HL-60 (cell line): Measurements from ENCODE around the gene LPO.

Source experiments
- DNase-seq, 2 experiments: peaks; one replicate each; pipeline ENCODE4 v3.0.0-alpha.2; 2010 to 2020; ENCODE audit warnings: low read depth in 1 of 2, low spot score in 1 of 2
- H3K27ac ChIP-seq: fragments of 250-450 bp; sonication (Bioruptor Pico); replicated peaks from 2 replicates; pipeline ENCODE4 v1.5.1; 2020; ENCODE audit warnings: mild to moderate bottlenecking, moderate library complexity
- H3K27me3 ChIP-seq: fragments of 250-450 bp; sonication (Bioruptor Pico); 2 replicates; pipeline ENCODE4 v1.5.1; 2021; ENCODE audit warnings: mild to moderate bottlenecking, moderate library complexity; ENCODE audit not compliant: insufficient read depth, poor library complexity, severe bottlenecking
- H3K4me3 ChIP-seq: replicated peaks from 2 replicates; pipeline ENCODE4 v1.5.1; 2011; ENCODE audit warnings: mild to moderate bottlenecking, control low read depth, low read length; ENCODE audit not compliant: insufficient read depth
- CTCF ChIP-seq: IDR thresholded peaks from one replicate; pipeline ENCODE4 v1.5.1; 2011; ENCODE audit warnings: low read length, control low read depth, inconsistent platforms; ENCODE audit not compliant: insufficient read depth
- GABPA ChIP-seq: IDR thresholded peaks from 2 replicates; pipeline ENCODE4 v1.6.1; 2012; ENCODE audit warnings: low read depth
- POLR2AphosphoS5 ChIP-seq: IDR thresholded peaks from 2 replicates; pipeline ENCODE4 v1.6.1; 2012; ENCODE audit warnings: low read depth
- REST ChIP-seq: IDR thresholded peaks from 2 replicates; pipeline ENCODE4 v1.6.1; 2012; ENCODE audit warnings: low read depth; ENCODE audit not compliant: insufficient replicate concordance
- SPI1 ChIP-seq: IDR thresholded peaks from 2 replicates; pipeline ENCODE4 v1.6.1; 2012; ENCODE audit warnings: low read depth, mild to moderate bottlenecking, borderline replicate concordance

LPO gene

GRCh38 chr17:58219007-58219788, 19.2 kb upstream of the LPO start, which contains the start of gene MKS1:
MKS1 (minus strand) TSS chr17:58219255; CDS start chr17:58219230, 25 bp downstream.
- DNase-seq: peak; percentile 87 to 96
- no peaks in the 10 kb centered on the region for H3K27me3 ChIP-seq
- peak within 1 kb of the TSS; percentile 77 for H3K4me3 ChIP-seq
- no peak for TF ChIP-seq GABPA
- TF ChIP-seq REST: peak; percentile 41
- peak; percentile 17 for TF ChIP-seq CTCF
- TF ChIP-seq SPI1: no peak
- TF ChIP-seq POLR2AphosphoS5: peak; percentile 93
- H3K27ac ChIP-seq: peak within 1 kb of the TSS; percentile 85

- TF ChIP-seq GABPA (no peak), POLR2AphosphoS5 (no peak), SPI1 (peak; percentile 57; the same call in 1 of the 2 replicates), CTCF (no peak), REST (no peak)
- H3K27me3 ChIP-seq: no peaks in the 10 kb centered on the region
- peak overlapping the region; percentile 77 for H3K4me3 ChIP-seq
- DNase-seq: no peak
- peak overlapping the region; percentile 85 for H3K27ac ChIP-seq
Measured at GRCh38 chr17:58219789-58220183, 18.6 kb upstream of the LPO start.

GRCh38 chr17:58224315-58224714, 14.1 kb upstream of the LPO start:
- no peak overlapping the region for H3K4me3 ChIP-seq
- DNase-seq: no peak
- H3K27ac ChIP-seq: no peak overlapping the region
- TF ChIP-seq REST (no peak), GABPA (no peak), SPI1 (no peak), CTCF (no peak), POLR2AphosphoS5 (no peak)
- H3K27me3 ChIP-seq: no peaks in the 10 kb centered on the region
